ENCODE data around the gene C17orf114.

C17orf114 gene

DNA sequence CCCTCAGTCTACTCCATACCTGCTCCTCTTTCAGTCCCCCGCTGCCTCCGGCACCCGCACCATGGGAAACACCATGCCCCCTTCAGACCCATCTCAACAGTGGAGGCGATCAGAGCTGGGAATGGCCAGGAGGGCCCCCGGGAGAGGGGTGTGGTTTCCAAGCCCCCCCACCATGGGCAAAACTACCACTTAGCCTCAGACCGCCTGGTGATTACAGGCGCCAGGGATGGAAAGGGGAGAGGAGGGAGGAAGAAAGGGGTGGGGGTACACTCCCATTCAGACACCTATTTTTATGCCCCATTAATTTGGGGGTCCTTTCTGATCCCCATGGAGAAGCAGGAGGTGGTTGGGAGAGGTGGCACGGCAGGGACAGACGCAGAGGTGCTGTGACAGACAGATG lies at the start of gene C17orf114:
C17orf114 (minus strand) TSS at position 101 of the 400 bp plus-strand sequence.
- intact Hi-C loops (cut with DNase I), result no loop called here
- no peaks in the 10 kb centered on the region for H3K27me3 ChIP-seq

DNA sequence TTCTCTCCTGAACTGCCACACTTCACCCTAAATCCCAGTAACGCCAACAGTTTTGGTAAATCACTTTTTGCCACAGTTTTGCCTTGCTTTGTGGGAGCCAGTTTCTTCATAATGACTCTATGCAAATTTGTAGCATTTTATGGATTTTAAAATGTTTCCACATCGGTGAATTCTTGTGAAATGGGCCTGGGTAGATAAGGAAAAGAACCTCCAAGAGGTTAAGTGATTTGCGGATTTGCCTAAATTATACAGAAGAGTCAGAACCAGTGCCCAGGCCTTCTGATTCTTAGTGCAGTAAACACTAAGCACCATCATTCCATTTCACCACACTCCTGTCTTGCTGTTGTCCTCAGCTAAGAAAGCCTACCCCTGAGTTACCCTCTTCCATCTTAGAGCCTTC lies 49.0 kb upstream of the C17orf114 start:
- Histone ChIP-seq H3K4me1 (no peaks in the 10 kb centered on the region), H3K36me3 (no peaks in the 10 kb centered on the region), H3K27me3 (no peaks in the 10 kb centered on the region), H3K4me3 (no peak overlapping the region), H3K27ac (no peak overlapping the region), H3K9me3 (no peaks in the 10 kb centered on the region)
- no peak for DNase-seq (ENCODE audit: low spot score in 2 of 2)
- TF ChIP-seq, protein P1, sequence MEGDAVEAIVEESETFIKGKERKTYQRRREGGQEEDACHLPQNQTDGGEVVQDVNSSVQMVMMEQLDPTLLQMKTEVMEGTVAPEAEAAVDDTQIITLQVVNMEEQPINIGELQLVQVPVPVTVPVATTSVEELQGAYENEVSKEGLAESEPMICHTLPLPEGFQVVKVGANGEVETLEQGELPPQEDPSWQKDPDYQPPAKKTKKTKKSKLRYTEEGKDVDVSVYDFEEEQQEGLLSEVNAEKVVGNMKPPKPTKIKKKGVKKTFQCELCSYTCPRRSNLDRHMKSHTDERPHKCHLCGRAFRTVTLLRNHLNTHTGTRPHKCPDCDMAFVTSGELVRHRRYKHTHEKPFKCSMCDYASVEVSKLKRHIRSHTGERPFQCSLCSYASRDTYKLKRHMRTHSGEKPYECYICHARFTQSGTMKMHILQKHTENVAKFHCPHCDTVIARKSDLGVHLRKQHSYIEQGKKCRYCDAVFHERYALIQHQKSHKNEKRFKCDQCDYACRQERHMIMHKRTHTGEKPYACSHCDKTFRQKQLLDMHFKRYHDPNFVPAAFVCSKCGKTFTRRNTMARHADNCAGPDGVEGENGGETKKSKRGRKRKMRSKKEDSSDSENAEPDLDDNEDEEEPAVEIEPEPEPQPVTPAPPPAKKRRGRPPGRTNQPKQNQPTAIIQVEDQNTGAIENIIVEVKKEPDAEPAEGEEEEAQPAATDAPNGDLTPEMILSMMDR (IDR thresholded peaks at IDR 0.05), result no peak
- intact Hi-C loops (cut with DNase I), result no loop called here

More for the DNA sequence above, at the start of gene C17orf114:
- Histone ChIP-seq H3K36me3 (peaks cover 13 to 21% of the 10 kb centered on the region in 2 donors), H3K27ac (no peak within 1 kb of the TSS), H3K9me3 (no peaks in the 10 kb centered on the region), H3K4me3 (no peak within 1 kb of the TSS), H3K4me1 (peaks cover 0 to 5% of the 10 kb centered on the region in 2 donors)
- TF ChIP-seq, protein P1 (IDR thresholded peaks at IDR 0.05), result no peak
- DNase-seq (ENCODE audit: low spot score in 2 of 2), result no peak

DNA sequence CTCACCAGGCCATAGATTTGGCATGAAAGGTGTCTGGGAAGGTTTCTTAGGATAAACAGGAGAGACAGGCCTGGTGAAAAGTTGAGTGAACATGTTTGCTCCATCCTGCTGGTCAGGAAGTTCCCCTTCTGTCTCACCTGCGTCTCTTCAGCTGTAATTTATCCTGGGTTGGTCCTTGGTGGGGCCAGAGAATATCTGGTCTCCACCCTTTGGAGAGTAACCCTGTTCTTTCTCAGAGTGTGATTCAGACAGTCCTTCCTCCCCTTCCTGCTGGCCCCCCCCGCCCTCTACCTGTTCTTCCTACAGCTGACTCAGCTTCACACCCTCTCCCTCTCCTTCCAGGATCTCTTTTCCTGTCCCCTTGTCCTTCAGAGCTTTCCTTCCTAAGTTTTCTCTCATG lies 48.1 kb upstream of the C17orf114 start:
- no peak for DNase-seq (ENCODE audit: low spot score in 2 of 2)
- Histone ChIP-seq H3K4me1 (no peaks in the 10 kb centered on the region), H3K27me3 (no peaks in the 10 kb centered on the region), H3K9me3 (no peaks in the 10 kb centered on the region), H3K36me3 (no peaks in the 10 kb centered on the region), H3K4me3 (no peak overlapping the region), H3K27ac (no peak overlapping the region)
- TF ChIP-seq, protein P1 (IDR thresholded peaks at IDR 0.05), result no peak
- intact Hi-C loops (cut with DNase I), result no loop called here

DNA sequence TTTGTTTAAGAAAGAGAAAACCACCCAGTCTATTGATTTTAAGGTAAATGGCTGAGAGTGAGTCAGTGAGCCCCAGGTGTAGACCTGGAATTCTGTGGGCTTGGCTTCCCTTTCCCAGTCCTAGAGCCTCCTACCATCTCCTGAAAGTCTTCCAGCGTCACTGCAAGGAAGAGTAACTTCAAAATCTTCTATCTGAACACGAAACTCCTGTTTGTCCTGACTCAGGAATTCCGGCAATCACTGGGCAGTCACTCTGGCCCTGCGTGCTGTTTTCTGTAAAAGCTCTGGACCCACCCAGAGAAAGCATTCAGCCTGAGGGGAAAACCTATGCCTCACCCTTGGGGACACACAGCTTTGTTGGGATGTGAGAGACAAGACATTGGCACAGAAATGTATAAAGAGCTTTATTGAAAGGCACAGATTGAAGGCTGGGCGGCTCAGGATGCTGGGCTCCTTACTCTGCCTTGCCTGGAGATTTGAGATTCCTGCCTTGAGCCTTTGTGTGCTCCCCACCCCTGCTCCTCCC lies 46.9 kb upstream of the C17orf114 start:
- H3K4me1 ChIP-seq, result no peaks in the 10 kb centered on the region
- H3K27me3 ChIP-seq, result no peaks in the 10 kb centered on the region
- no peak overlapping the region for H3K4me3 ChIP-seq
- TF ChIP-seq, protein P1 (IDR thresholded peaks at IDR 0.05), result no peak
- no peak for DNase-seq (ENCODE audit: low spot score in 2 of 2)
- H3K36me3 ChIP-seq, result no peaks in the 10 kb centered on the region
- intact Hi-C loops (cut with DNase I), result no loop called here
- no peak overlapping the region for H3K27ac ChIP-seq
- no peaks in the 10 kb centered on the region for H3K9me3 ChIP-seq

DNA sequence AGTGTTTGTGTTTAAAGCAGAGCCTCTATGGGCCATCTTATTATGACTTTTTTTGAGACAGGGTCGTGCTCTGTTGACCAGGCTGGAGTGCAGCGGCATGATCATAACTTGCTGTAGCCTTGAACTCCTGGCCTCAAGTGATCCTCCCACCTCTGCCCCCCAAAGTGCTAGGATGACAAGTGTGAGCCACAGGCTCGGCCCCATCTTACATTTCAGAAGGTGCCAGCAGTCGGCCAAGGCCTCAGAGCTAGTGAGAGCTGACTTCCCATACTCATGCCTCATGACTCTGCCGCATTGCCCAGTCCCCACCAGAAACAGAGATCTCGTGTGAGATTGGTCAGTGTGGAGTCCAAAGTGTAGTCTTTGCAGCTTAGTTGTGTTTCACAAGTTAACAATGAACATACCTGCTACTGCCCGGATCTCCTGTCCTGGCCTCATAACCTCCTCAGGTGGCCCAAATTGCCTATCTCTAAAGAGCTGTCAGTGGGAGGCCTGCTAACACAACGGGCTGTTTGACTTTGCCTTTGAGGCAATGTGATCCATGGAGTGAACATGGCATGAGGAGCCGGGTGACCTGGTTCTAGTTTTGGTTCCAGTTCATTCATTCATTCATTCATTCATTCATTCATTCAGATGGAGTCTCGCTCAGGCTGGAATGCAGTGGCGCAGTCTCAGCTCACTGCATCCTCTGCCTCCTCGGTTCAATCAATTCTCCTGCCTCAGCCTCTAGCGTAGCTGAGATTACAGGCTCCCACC lies 44.7 kb upstream of the C17orf114 start:
- intact Hi-C loops (cut with DNase I), result no loop called here
- no peak overlapping the region for H3K4me3 ChIP-seq
- DNase-seq (ENCODE audit: low spot score in 2 of 2), result no peak
- no peaks in the 10 kb centered on the region for H3K27me3 ChIP-seq
- TF ChIP-seq, protein P1 (IDR thresholded peaks at IDR 0.05), result no peak
- H3K27ac ChIP-seq, result no peak overlapping the region
- H3K36me3 ChIP-seq, result no peaks in the 10 kb centered on the region
- no peaks in the 10 kb centered on the region for H3K9me3 ChIP-seq
- no peaks in the 10 kb centered on the region for H3K4me1 ChIP-seq
